HG03575 (cell line): ENCODE results near the gene TMEM53.

Experiments used
- ATAC-seq: cut with Tn5 transposase; IDR thresholded peaks from one replicate; pipeline ENCODE4 v1.9.1; 2021; ENCODE audit not compliant: unreplicated experiment, insufficient number of reproducible peaks, low FRiP score; ENCODE audit errors: extremely low read depth

Gene TMEM53

DNA sequence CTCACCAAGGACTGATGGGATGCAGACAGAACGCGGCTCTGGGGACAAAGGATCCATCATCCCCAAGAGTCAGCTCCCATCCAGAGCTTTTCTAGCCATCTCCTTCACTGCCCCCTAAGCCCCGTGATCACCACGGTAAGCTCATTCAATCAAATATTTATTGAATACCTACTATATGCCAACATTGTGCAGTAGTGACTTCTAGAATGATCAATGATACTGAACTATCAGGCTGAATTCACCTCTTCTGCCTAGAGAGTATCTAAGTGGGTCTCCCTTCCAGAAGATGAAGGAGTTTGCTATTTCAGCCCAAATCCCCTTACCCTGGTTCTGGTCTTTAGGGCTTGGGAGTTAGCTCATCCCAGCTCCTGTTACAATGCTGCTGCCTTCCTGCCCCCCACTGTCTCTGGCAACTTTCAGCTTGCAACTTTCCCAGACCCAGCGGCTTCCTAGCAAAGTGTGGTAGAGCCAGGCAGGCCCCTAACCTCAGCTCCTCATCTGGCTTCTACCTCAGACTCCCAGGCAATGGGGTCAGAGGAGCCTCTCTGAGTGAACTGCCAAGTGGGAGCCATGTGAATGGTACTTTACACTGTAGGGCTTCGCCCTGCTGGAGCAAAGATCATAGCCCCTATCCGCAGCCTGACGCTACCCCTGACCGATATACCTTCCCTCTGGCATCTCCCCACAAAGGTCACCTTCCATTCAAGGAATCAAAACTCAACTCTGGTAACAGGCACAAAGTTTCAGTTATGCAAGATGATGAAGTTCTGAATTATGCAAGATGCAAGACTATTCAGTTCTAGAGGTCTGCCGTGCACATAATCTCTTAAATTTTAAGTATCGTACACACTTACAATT is 20.9 kb downstream of the TMEM53 start:
- no peak for ATAC-seq

DNA sequence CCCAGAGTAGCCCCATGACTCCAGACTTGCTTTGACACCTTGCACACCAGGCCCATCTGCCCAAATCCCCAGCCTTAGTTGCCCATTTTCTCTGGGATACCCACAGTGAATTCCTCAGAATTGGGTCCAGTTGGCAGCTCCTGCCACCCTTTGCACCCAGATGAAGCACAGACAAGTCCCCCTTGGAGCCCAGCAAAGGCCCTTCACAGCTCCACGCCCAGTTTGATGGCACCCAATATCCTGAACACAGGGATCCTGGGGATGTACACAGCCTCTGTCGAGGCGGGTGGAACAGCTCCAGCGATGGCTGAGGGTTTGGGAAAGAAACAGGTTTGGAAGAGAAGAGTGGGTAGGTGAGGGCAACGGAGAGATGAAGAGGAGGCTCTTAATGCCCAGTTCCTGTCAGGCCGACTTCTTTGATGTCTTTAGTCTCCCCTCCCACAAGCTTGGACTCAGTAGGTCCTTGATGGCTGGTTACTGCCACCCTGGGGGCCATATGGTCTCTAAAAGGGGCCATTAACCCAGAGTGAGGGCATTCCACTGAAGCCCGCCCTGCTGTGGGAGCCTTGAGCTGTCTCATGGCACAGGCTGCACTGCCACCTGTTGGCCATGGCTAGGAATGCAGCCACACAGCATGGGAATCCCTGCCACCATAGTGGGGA is 21.7 kb downstream of the TMEM53 start:
- ATAC-seq: no peak

DNA sequence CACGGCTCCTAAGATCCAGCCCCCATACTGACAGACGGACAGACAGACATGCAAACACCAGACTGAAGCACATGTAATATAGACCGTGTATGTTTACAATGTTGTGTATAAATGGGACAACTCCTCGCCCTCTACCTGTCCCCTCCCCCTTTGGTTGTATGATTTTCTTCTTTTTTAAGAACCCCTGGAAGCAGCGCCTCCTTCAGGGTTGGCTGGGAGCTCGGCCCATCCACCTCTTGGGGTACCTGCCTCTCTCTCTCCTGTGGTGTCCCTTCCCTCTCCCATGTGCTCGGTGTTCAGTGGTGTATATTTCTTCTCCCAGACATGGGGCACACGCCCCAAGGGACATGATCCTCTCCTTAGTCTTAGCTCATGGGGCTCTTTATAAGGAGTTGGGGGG is 23.2 kb downstream of the TMEM53 start:
- no peak for ATAC-seq

DNA sequence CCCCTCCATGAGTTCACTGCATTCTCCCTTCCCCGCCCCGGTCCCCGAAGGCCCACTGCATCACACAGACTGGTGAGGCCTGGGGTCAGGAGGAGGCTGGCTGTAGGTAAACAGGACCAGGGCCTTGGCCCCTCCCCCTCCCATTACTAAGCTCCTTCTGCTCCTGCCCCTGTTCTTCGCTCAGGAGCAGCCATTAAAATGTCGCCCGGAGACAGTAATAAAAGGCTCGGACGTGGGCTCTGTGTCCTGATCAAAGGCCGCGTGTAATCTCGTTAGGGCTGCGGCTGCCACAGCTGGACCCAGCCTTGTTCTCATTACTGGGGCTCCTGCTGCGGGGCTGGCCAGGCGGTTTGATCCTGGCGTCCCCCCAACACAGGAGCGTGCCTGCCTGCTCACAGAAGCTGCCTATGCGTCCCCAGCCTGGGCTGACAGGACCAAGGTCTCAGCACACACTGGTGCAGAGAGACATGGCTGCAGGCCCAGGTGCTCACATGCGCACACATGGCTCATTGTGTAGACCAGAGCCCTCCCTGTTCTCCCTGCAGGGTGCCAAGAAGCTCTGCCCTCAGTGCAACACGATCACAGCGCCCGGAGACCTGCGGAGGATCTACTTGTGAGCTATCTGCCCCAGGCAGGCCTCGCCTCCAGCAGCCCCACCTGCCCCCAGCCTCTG is 24.0 kb downstream of the TMEM53 start:
- ATAC-seq: no peak

DNA sequence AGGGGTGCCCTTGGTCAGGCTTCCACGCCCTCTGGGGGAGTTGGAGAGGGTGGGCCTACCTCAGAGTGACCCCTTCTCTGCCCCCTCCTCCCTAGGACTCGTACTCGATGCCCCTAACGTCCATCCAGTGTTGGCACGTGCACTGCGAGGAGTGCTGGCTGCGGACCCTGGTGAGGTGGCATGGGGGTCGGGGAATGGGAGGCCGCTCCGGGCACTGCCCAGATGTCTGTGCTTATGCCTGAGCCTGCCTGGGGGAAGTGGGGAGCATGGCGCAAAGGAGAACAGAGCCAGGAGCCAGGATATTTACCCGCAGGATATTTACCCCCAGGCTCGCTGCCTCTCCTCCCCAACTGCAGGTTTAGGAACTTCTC is 24.5 kb downstream of the TMEM53 start:
- no peak for ATAC-seq

- ATAC-seq: no peak
These were observed 25.6 kb downstream of the TMEM53 start for GRCh38 chr1:44648529-44649250.

DNA sequence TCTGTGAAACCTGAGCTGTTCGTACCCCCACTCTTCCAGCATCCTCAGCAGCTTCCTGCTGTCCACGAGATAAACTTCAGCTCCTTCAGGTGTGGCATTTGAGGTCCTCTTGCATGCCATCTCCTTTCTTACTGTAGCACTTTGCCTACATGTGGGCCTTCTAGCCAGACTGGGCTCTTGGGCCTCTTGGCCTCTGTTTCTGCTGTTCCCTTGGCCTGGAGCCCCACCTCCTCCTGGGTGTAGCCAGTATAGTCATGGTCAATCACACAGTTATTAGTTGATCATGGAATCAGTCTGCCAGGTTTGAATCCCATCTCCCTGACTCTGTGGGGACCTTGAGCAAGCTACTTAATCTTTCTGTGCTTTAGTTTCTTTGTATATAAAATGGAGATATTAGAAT is 26.4 kb downstream of the TMEM53 start:
- no peak for ATAC-seq

DNA sequence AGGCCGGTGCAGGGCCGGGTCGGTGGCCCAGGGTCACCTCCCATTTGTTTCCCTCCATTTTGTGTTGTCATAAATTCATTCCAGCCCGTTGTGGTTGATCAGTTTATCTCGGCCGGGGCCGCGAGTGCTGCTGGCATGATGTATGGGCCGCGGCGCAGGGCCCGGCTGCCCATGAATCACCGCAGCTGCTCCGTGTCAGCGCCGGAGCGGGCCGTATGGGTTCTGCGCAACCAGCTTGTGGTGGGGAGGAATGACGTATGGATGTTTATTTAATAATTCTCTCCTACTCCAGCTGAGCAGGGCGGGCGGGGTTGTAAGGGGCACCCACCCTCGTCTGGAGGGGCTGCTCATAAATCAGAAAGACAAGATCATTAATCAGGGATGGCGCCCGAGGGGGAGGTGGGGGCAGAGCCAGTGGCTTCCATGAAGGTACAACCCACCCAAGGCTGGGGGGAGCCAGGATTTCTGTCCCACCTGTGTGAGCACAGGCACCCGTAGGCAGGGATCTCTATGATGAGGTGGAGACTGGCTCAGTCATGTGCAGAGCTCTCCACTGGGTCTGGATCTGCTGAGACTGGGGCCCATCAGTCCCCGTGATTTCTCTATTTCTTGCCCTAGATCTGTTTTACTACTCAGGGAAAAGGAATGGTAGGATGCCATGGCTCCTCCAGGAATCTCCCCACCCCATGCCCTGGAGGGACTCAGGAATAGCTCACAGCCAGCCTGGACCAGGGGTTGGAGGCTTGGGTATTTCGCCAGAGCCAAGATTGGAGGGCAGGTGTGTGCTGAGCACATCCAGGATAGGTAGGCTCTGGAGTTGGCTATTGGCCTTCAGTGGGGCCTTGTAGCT is 27.8 kb downstream of the TMEM53 start:
- no peak for ATAC-seq

GRCh38 chr1:44645476-44646244 is 28.6 kb downstream of the TMEM53 start:
- no peak for ATAC-seq

DNA sequence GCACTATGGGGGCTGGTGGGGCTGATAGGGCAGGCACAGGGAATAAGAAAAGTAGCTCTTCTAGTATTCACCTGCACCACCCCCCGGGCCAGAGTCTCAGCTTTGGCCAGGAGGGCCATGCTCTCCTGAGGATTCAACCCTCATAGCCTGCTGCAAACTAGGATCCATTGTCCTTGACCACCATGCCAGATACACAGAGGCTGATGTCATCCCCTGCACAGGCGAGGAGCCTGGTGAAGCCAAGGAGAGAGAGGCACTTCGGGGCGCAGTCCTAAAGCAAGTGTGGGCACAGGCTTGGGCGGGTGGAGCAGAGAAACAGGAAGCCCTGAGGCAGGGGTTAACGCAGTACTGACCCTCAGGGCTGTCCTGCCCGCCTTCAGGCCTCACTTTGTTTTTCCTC is 29.5 kb downstream of the TMEM53 start:
- ATAC-seq: no peak

GRCh38 chr1:44643721-44644334 is 30.5 kb downstream of the TMEM53 start:
- no peak for ATAC-seq

GRCh38 chr1:44642925-44643324 is 31.4 kb downstream of the TMEM53 start:
- no peak for ATAC-seq

GRCh38 chr1:44642255-44642654 is 32.0 kb downstream of the TMEM53 start:
- no peak for ATAC-seq

DNA sequence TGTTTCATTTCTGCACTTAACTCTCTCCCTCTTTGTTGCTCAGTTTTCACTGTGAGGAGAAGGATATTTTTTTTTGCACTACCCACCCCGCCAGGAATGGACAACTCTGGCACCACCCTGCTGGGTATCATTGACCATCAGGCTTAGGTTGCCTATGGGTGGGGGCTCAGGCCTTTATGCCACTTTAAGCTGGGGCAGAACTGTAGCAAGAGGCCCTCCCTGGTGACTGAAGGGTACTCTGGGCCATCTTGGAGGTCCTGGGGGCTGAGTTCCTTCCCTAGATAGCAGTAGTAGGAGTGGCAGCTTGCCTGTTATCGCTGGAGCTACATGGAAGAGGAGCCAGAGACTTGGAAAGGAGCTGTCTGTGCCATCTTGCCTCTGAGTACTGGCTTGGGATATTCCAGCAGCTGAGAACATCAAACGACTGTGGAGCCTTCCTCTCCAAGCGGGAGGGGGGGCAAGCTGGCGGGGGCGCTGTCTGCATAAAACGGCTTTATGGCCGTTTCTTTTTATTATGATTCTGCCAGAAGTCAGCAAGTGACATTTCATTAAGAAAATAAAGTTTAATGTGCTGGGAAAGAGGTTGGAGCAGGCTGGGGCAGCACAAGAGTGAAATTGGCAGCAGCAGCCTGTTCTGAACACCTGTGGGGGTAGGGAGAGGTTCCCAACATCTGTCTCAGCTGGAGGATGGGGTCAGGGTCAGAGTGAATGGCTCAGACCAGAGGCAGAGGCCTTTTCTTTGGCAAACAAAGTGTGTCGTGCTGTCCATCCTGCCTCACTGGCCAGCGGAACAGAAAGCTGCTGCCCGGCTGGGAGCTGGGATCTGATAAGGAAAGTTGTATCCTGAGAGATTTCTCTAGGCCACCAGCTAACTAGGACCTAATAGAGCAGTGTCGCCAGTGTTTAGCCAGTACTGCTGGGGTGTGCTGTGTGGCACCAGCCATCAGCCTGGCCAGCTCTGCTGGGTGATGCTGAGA is 32.9 kb downstream of the TMEM53 start:
- ATAC-seq: no peak

DNA sequence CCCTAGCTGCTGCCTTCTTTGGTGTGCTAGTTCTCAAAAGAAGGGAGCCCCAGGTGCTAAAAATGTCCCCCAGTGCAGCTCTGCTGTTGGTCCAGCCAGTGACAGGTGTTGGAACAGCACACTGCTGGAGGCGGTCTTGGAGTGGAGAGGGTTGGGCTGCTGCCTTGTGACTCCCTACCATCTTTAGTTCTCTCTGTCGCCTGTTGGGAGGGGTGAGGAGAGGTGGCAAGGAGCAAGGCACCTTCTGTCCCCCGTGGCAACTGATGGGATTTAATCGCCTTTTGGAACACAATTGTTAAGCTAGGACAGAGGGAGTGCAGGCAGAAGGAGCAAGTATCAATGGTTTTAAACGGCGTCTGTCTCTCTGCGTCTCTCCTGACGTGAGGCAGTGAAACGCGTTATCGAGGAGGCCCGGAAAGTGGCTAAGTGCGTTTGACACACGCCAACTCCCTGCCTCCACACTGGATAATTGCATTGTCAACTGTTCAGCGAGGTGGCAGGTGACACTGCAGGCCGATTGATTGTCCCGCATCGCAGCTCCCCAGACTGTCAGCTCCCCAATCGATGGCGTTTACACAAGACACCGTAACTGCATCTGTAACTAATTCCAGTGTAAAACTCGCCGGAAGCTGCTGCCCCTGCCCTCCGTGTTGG is 34.0 kb downstream of the TMEM53 start:
- no peak for ATAC-seq
